ENCODE results near the gene DDX51.
"Not testable (repeated sequence)": the region's sequence is repeated elsewhere in the genome, so short reads cannot be mapped to it uniquely, and the experiment has no call there.

The DDX51 gene

DNA sequence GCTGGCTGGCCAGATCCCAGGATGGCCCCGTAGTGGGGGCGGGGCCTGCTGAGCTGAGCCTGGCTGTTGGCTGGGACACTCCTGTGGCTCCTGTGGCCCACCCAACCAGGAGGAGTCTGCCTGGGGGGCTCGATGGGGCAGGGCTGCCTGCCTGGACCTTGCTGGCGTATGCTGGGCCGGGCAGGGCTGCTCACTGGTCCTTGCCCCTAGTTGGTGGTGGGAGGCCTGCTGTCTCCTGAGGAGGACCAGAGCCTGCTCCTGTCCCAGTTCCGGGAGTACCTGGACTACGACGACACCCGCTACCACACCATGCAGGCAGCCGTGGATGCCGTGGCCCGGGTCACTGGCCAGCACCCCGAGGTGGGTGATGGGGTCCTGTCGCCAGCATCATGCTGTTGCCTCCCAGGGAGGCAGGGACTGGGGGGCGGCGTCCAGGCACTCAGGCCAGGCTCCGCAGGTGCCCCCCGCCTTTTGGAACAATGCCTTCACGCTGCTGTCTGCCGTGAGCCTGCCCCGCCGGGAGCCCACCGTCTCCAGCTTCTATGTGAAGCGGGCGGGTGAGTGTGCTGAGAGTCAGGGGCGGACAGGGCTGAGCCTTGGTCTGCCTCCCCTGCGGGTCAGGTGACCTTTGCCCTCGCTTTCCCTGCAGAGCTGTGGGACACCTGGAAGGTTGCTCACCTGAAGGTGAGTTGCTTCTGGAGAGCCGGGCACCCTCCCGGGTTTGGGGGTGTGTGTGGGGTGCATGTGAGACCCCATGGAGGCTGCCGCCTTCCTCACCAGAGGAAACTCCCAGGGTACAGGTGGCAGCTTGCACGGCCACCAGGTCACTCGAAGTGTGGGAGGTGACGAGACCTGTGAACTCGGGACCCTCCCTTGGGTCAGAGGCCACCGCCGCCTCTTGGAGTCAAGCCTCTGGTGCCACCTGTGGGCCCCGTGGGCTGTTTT lies 3.6 kb upstream of the DDX51 start:
- peak in 11 of 42 donors; percentile 2 to 30 (median 12) for DNase-seq
- intact Hi-C loops (cut with DNase I) = no loop called here

DNA sequence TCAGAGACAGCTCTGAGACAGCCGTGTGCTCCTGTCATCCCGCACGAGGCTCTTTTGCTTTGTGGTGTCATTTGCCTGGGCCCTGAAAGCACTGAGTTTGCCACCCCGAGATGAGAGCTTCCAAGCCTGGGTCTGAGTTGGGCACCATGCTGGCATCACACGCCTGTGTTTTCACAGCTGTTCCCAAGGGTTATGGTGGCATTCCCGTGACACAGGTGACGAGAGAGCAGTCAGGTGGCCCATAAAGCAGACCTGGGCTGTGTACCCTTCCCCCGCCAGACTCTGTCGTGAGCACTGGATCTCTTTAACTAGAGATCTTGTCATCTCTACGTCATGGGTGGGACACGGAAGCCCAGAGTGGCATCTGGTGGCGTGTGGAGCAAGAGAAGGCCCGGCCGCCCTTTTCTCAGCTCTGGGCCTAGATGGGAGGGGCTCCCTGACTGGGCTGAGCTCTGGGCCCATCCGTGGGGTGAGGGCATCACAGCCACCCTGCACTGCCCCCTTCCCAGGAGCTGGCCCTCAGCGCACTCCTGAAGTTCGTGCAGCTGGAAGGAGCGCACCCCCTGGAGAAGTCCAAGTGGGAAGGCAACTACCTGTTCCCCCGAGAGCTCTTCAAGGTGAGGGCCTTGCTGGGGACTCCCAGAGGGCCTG lies 2.8 kb upstream of the DDX51 start:
- peak in 10 of 42 donors; percentile 1 to 38 (median 12) for DNase-seq
- intact Hi-C loops (cut with DNase I) = no loop called here

DNA sequence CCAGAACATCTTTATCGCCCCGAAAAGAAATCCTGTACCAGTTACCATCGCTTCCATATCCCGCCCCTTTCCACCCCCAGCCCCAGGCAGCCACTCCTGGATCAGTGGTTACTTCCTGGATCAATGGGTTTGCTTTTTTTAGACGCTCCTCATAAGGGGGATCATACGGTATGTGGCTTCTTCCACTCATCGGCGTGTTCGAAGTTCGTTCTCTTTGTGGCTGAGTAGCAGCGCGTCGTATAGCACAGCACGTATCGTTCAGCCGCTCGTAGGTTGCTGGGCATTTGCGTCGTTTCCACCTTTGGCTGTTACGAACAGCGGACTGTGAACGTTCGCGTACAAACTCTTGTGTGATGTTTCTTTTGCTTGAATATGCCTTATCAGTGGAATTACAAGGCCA lies 2.0 kb upstream of the DDX51 start:
- intact Hi-C loops (cut with DNase I) = no loop called here

DNA sequence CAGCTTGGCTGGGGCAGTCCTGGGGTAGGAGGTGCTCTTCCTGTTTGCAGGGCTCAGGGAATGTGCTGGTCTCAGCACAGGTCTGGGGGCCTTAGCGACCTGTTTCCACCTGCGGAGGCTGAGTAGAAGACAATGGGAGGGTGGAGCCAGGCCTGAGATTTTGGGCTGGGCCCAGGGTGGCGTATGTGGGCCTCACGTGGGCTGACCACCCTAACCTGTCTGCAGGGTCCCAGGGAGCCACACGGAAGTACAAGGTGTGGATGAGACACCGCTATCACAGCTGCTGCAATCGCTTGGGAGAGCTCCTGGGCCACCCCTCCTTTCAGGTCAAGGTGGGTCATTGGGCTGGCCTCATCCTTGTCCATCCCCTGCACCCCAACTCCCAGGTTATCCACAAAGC lies 1.2 kb upstream of the DDX51 start:
- peak in 9 of 42 donors; percentile 1 to 34 (median 13) for DNase-seq
- intact Hi-C loops (cut with DNase I) = no loop called here

More for the DNA sequence above, 2.0 kb upstream of the DDX51 start:
- peak in 3 of 42 donors; percentile 2 to 27 (median 6) for DNase-seq

DNA sequence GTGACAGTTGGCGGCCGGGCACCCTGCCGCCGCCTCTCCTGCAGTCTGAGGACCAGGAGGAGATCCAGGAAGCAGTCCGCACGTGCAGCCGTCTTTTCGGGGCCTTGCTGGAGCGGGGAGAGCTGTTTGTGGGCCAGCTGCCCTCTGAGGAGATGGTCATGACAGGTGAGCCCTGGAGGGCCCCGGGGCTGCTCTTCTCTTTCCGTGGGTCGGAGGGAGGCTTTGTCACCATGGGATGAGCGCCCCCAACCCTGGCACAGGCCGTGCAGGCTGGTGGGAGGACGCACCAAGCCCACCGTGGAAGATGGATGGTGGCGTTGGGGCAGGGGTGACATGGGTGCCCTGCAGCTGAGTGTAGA lies 670 bp upstream of the DDX51 start:
- intact Hi-C loops (cut with DNase I) = loop anchor here (1.0 kb wide), 1 partner anchor 60 kb away; no protein-coding TSS in a partner anchor
- peak in 9 of 42 donors; percentile 3 to 43 (median 19) for DNase-seq

DNA sequence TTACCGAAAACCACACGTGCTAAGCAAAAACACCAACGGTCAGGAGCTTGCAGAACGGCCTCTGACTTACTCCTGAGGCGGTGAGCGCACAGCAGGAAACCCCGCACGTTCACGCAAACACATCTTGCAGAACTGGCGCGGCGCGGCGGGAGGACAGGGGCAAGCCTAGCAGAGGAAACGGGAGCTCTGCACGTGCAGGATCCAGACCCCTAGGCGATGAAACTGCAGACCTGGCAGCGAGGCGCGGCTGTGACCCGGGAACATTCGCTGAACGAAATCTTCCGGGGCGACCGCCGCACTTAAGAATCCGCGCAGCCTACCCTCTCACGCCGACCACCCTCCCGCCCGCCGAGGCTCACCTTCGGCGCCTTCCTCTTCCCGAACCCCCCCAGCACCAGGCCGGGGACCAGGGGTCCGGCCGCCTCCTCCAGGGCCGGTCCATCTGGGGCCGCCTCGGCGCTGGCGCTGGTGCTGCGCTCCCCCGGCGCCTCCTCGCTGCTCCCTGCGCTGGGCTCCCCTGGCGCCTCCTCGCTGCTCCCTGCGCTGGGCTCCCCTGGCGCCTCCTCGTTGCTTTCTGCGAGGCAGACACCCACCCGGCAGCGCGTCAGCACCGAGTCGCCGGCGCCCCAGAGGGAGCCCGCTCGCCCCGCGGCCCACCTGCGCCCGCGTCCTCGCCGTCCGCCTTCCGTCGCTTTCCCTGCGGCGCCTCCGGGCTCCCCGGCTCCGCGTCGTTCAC lies 615 bp downstream of the DDX51 start:
- intact Hi-C loops (cut with DNase I) = loop anchor here (1.0 kb wide), 1 partner anchor 59 kb away; no protein-coding TSS in a partner anchor
- DNase-seq = peak in 38 of 42 donors; percentile 21 to 77 (median 53)

DNA sequence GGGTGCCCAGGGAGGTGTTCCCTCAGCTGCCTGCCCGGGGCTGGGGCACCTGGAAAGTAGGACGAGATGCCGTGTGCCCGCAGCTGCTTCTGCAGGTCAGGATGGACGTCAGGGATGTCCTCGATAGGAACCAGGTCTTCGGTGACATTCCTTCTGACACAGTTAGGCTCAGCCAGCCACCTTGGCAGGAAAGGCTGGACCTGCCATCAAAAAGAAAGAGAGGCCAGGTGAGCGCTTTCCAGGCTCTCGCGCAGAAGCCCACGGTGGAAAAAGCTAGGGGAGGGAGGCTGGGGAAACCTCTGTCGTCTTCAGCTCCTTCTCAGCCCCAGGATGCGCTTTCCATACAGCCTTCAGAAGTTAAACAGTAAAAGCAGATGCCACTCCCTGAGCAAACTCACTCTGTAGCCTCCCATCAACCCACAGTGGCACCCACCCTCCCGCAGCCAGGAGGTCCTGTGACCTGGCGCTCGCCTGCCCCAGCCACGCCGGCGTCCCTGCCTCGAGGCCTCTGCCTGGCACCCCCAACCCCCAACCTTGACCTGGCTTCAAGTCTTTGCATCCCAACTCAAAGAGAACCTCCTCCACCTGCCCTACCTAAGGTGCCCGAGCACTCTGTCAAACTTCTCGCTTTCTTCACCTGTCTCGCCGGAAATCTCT lies 1.3 kb downstream of the DDX51 start:
- peak in 10 of 42 donors; percentile 2 to 37 (median 12) for DNase-seq

DNA sequence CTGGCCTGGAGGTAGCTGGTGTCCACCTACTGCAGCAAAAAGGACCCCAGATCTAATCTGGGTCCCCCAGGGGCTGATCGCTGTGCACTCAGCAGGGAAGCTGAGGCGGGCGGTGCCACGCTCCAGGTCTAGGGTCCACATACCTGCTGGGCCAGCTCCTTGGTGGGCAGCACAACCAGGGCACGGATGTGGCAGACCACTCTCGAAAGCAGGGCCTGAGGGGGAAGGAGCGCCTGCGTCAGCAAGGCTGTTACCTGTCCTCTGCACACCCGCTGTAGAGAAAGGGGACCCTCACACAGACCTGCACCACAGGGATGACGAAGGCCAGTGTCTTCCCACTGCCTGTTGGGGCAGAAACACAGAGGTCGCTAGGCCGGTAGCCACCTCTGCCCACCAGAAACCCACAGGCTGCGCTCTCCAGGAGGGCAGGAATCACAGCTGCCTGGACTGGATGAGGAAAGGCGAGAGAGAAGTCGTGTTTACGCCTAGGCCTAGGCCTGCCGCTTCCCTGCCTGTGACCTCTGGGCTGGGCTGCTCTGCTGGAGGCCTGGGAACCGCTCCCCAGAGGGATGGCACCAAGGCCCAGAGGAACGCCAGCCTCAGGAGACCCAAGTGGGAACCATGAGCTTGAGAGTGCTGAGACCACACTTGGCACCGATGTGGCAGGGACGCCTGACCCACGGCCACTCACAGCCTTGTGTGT lies 2.0 kb downstream of the DDX51 start:
- DNase-seq = peak in 6 of 42 donors; percentile 4 to 27 (median 13)
- intact Hi-C loops (cut with DNase I) = no loop called here

More for the DNA sequence above, 1.3 kb downstream of the DDX51 start:
- intact Hi-C loops (cut with DNase I) = no loop called here

DNA sequence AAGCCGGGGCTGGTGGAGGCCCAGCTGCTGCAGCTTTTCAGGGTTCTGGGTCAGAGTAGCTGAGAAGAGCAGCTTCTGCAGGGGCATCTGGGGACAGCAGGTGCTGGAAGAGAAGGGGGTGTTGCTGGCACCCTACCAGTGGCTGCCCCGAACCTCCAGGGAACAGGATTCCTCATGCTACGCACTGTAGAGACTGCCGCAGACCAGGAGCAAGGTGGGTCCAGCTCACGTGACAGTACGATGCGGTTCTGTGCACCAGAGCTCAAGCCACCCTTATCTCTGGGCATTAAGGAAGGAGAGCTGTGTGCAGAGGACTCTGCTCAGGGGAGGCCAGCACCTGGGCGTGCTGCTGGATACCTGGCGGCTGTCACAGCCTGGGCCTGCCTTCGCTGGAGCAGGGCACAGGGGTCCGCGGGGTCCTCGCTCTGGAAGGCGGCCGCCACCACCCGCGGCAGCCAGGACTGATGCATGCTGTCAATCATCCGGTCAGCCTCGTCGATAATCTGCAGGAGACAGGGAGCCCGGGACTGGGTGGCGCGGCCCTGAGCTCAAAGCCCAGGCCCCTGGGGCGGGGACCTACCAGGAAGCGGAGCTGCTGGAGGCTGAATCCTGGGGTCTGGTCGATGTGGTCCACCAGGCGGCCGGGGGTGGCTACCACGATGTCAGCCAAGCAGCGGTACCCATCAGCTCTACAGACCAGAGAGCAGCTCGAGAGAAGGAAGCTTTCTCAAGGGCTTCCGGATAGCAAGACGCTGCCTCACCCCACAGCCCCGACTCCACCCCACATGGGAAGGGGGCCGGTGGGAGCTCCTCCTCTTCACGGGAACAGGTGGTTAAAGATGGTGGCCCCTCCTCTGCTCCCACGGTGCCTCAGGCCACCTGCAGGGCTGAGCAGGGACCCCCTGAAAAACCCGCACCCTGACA lies 2.9 kb downstream of the DDX51 start:
- intact Hi-C loops (cut with DNase I) = no loop called here
- DNase-seq = peak in 8 of 42 donors; percentile 2 to 25 (median 8)

DNA sequence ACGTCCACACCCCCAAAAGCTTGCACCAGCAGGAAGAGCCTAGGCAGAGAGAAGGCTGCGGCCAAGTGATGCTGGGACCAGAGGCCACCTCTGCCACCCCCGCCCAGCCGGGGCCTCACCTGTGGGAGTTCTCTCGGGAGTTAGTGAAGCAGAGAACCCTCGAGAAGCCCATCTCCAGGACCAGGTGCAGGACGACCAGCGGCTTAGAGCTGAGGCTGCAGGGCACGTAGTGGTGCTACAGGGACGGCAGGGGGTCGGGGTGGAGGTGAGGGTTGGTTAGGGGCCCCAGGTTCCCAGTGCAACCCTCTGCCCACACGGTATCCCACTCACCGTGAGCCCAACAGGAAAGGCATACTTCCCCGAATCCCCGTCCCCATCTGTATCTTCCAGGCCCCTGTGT lies 3.6 kb downstream of the DDX51 start:
- peak in 6 of 42 donors; percentile 2 to 37 (median 14) for DNase-seq
- intact Hi-C loops (cut with DNase I) = no loop called here

DNA sequence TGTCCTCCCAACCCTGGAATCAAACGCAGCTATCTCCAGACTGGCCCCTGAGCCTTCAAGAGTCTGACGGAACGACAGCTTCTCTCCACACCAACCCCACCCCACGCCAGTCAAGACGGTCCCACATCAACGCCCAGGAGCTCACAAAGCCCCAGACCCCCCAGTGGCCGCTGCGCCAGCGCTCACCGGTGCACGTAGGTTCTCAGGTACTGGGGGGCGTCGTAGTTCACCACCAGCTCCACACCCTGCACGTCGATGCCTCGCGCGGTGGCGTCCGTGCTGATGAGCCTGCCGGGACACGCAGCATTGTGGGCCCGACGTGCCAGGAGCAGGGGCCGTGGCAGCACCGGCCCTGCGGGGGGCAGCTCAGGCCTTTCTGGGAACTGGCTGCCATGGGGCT lies 4.2 kb downstream of the DDX51 start:
- peak in 4 of 42 donors; percentile 10 to 37 (median 12) for DNase-seq
- intact Hi-C loops (cut with DNase I) = no loop called here

DNA sequence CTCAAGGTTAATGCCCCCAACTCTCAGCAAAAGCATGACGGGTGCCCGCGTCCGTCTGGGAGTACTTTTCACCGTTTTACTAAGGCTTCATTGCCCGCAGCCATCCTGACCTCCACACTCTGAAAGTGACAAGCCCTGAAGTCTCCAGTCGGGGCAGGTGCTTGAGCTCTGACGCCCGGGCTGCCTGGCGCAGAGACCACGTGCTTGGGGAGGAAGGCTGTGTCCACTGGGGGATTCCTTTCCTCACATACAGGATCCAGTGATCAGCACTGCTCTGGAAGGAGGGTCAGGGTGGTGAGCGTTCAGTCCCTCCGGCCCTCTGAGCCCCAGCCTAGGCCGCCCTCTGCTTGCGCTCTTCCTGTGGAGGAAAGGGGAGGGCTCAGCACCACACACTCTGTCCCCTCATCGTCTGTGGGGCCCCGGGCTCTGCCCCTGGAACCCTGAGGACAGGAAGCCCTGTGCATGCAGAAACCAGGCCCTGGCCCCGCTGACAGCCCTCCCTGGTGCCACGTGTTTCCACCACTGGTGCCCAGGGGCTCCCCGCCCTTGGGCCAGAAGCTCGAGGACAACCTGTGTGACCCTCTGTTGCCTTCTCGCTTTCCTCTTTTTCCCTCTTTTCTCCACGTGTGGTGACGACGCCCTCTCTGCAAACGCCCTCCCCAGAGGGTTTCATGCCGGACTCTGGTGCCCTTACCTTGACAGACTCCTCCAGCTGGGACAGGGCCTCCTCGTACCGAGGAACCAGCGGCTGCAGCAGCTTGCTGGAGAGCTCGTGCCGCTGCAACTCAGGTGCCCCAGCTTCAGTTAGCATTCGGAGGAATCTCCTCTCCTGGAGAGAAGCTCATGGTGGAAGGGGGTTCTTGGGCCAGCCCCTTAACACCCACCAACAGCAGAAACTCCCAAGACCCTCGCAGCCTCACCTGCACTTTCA lies 4.9 kb downstream of the DDX51 start:
- intact Hi-C loops (cut with DNase I) = no loop called here
- DNase-seq = peak in 6 of 42 donors; percentile 2 to 29 (median 10)

DNA sequence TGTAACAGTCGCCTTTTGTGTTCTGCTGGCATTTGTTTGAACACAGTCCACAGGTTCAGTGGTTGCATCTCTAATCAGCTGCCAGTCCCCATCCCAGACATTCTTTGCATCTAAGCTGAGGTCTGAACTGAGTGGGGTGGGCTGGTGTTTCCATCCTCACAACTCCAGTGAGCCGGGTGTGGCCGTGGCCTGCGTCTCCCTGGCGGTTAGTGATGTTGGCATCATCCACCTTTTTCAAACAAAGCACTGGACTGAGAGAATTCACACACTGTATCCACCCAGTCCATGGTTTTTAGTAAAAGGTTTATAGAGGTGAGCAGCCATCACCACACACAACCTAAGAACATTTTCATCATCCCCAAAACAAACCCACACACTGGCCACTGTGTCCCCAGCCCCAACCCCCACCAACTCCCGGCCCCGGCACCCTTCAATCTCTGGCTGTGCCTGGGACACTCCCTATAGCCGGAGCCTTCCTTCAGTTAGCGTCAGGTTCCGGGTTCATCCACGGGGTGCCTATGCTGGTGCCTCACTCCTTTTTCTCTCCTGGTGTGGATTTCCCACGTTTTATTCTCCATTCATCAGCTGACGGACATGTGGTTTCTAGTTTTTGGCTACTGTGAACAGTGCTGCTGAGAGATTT lies 6.5 kb downstream of the DDX51 start:
- peak in 4 of 42 donors; percentile 12 to 27 (median 16) for DNase-seq
- intact Hi-C loops (cut with DNase I) = no loop called here

DNA sequence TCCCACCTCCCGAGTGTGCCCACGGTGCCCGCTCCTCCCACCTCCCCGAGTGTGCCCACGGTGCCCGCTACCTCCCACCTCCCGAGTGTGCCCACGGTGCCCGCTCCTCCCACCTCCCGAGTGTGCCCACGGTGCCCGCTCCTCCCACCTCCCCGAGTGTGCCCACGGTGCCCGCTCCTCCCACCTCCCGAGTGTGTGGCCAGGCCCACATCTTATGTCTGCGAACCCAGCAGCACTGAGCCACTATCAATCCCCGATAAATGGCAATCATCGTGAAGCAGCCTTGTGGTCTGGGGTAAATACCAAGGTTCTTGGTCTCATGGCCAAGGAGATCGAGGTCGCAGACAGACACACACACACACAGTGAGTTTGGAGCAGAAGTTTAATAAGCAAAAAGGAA lies 7.9 kb downstream of the DDX51 start:
- DNase-seq; intact Hi-C loops (cut with DNase I): not testable (repeated sequence)

DNA sequence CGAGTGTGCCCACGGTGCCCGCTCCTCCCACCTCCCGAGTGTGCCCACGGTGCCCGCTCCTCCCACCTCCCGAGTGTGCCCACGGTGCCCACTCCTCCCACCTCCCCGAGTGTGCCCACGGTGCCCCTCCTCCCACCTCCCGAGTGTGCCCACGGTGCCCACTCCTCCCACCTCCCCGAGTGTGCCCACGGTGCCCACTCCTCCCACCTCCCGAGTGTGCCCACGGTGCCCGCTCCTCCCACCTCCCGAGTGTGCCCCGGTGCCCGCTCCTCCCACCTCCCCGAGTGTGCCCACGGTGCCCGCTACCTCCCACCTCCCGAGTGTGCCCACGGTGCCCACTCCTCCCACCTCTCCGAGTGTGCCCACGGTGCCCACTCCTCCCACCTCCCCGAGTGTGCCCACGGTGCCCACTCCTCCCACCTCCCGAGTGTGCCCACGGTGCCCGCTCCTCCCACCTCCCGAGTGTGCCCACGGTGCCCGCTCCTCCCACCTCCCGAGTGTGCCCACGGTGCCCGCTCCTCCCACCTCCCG lies 9.4 kb downstream of the DDX51 start:
- intact Hi-C loops (cut with DNase I); DNase-seq: not testable (repeated sequence)

Data from head of caudate nucleus (tissue), 42 donors.